OCI-LY7 (cell line): ENCODE results near the gene ENSA. TPM values are rescaled to one million over a fixed set of nuclear protein-coding genes. Genes with fewer than 3 reads are reported as not detected.
"Not testable (repeated sequence)": the region's sequence is repeated elsewhere in the genome, so short reads cannot be mapped to it uniquely, and the experiment has no call there.

ENCODE experiments used
- BruUV-seq: library from RNA; stranded (reverse); fragments of 400-500 nt; replicated peaks from 2 replicates; lab custom pipeline; 2021; lab: Mats Ljungman, UMichigan
- CTCF ChIA-PET: fragments of 300-600 bp; sonication (Branson Sonifier 250); formaldehyde crosslinking; loops from one replicate; lab custom pipeline; 2022; ENCODE audit warnings: antibody characterized with exemption; ENCODE audit not compliant: unreplicated experiment; lab: Charles Lee
- POLR2A ChIA-PET: fragments of 300-600 bp; sonication (Branson Sonifier 250); formaldehyde crosslinking; loops from one replicate; lab custom pipeline; 2022; ENCODE audit warnings: antibody characterized with exemption; lab: Charles Lee
- DNase-seq: peaks from one replicate; pipeline ENCODE4 v3.0.0-alpha.2; 2015; ENCODE audit warnings: low spot score
- H2AFZ ChIP-seq: fragments of 200-600 bp; sonication (generic), shearing (Covaris generic); 2 replicates; pipeline ENCODE4 v1.6.1; 2014; ENCODE audit warnings: mild to moderate bottlenecking, antibody characterized with exemption, low read length, moderate library complexity
- H3K27ac ChIP-seq: fragments of 200-600 bp; sonication (generic); 2 replicates; pipeline ENCODE4 v1.5.1; 2014; ENCODE audit warnings: mixed run types, low read depth, mild to moderate bottlenecking, moderate library complexity, low read length, inconsistent platforms; ENCODE audit not compliant: poor library complexity, severe bottlenecking
- H3K36me3 ChIP-seq: fragments of 200-600 bp; sonication (generic); 2 replicates; pipeline ENCODE4 v1.6.1; 2014; ENCODE audit warnings: mild to moderate bottlenecking, antibody characterized with exemption, low read length, moderate library complexity, mixed read lengths; ENCODE audit not compliant: insufficient read depth
- H3K4me1 ChIP-seq: fragments of 200-600 bp; sonication (generic); 2 replicates; pipeline ENCODE4 v1.5.1; 2014; ENCODE audit warnings: mild to moderate bottlenecking, low read length; ENCODE audit not compliant: insufficient read depth, poor library complexity, severe bottlenecking
- H3K4me2 ChIP-seq: fragments of 200-600 bp; sonication (generic); 2 replicates; pipeline ENCODE4 v1.6.1; 2014; ENCODE audit warnings: mild to moderate bottlenecking, low read length
- H3K4me3 ChIP-seq: fragments of 200-600 bp; sonication (generic); 2 replicates; pipeline ENCODE4 v1.5.1; 2014; ENCODE audit warnings: mild to moderate bottlenecking, low read depth, low read length; ENCODE audit not compliant: poor library complexity, severe bottlenecking
- H3K79me2 ChIP-seq: fragments of 200-600 bp; sonication (generic); 2 replicates; pipeline ENCODE4 v1.6.1; 2016; ENCODE audit warnings: low read depth, mild to moderate bottlenecking, low read length, moderate library complexity, mixed read lengths; ENCODE audit not compliant: insufficient read depth
- H3K9me2 ChIP-seq: fragments of 200-600 bp; sonication (generic); 2 replicates; pipeline ENCODE4 v1.6.1; 2016; ENCODE audit warnings: mild to moderate bottlenecking, low read length, mixed read lengths; ENCODE audit not compliant: insufficient read depth
- H3K9me3 ChIP-seq: fragments of 200-600 bp; sonication (generic); 2 replicates; pipeline ENCODE4 v1.6.1; 2014; ENCODE audit warnings: mild to moderate bottlenecking, mixed run types, low read length, mixed read lengths
- H4K20me1 ChIP-seq: fragments of 200-600 bp; sonication (generic); 2 replicates; pipeline ENCODE4 v1.6.1; 2014; ENCODE audit warnings: mild to moderate bottlenecking, antibody characterized with exemption, low read length, moderate library complexity, mixed read lengths; ENCODE audit not compliant: insufficient read depth
- CTCF ChIP-seq: fragments of 200-600 bp; sonication (generic); conservative IDR thresholded peaks from 2 replicates; pipeline ENCODE4 v1.5.1; 2014; ENCODE audit warnings: mild to moderate bottlenecking, antibody characterized with exemption, low read length, moderate library complexity, mixed read lengths
- EZH2phosphoT487 ChIP-seq: fragments of 200-600 bp; sonication (generic); IDR thresholded peaks from 2 replicates; pipeline ENCODE4 v1.6.1; 2018; ENCODE audit warnings: low read depth, borderline replicate concordance, mild to moderate bottlenecking, mixed run types, antibody characterized with exemption, low read length, moderate library complexity, mixed read lengths
- intact Hi-C: fragments of 100-400 bp; cut with micrococcal nuclease; formaldehyde crosslinking; loops from one replicate; pipeline ENCODE4 v1.10.0; 2022; ENCODE audit not compliant: unreplicated experiment
- total RNA-seq, 2 experiments: library from RNA; depleted of rRNA in 1 of 2; stranded (reverse); fragments of >200 nt in 1 of 2; shearing (Covaris generic) in 1 of 2; gene quantifications; 2 replicates each; pipeline ENCODE4 v1.2.3, GENCODE V29; 2014 to 2022

The ENSA gene
- total RNA-seq, 2 experiments from 2014 or later: 97.1 to 164 TPM

GRCh38 chr1:150603711-150604110 is 25.7 kb downstream of the ENSA start:
- Histone ChIP-seq H3K4me1 (peaks cover 7% of the 10 kb centered on the region), H3K36me3 (peaks cover 10% of the 10 kb centered on the region), H4K20me1 (no peaks in the 10 kb centered on the region), H2AFZ (no peak overlapping the region), H3K4me2 (no peak overlapping the region), H3K9me3 (no peaks in the 10 kb centered on the region), H3K9me2 (no peaks in the 10 kb centered on the region), H3K79me2 (no peaks in the 10 kb centered on the region), H3K27ac (no peak overlapping the region), H3K4me3 (no peak overlapping the region)
- no TSS peak for BruUV-seq
- no peak for DNase-seq
- CTCF ChIA-PET: no interaction called here
- no peak for TF ChIP-seq EZH2phosphoT487
- no peak for TF ChIP-seq CTCF
- intact Hi-C loops: no loop called here
- POLR2A ChIA-PET: interaction anchor here (1.4 kb wide), 1 partner anchor 24 kb away, joined by 6 read pairs; the partner anchor contains the start of gene MCL1

- H3K4me1 ChIP-seq, CTCF ChIA-PET, intact Hi-C loops, H3K9me2 ChIP-seq, H3K36me3 ChIP-seq, H3K79me2 ChIP-seq, H3K4me3 ChIP-seq, H3K27ac ChIP-seq, H3K4me2 ChIP-seq, H3K9me3 ChIP-seq, H2AFZ ChIP-seq, H4K20me1 ChIP-seq, DNase-seq, BruUV-seq: not testable (repeated sequence)
- POLR2A ChIA-PET: interaction anchor here (0.7 kb wide), 3 partner anchors 27 to 372 kb away, joined by 3 to 4 read pairs (median 4); no protein-coding TSS in a partner anchor
Measured at GRCh38 chr1:150602372-150602771, 27.0 kb downstream of the ENSA start.

GRCh38 chr1:150601540-150601939 is 27.9 kb downstream of the ENSA start:
- Histone ChIP-seq H3K9me2 (no peaks in the 10 kb centered on the region), H4K20me1 (no peaks in the 10 kb centered on the region), H3K9me3 (no peaks in the 10 kb centered on the region), H3K27ac (no peak overlapping the region), H3K79me2 (no peaks in the 10 kb centered on the region), H3K4me1 (peaks cover 7% of the 10 kb centered on the region), H3K36me3 (peaks cover 4% of the 10 kb centered on the region; the same call in 1 of the 2 replicates), H2AFZ (no peak overlapping the region), H3K4me2 (no peak overlapping the region), H3K4me3 (no peak overlapping the region)
- no TSS peak for BruUV-seq
- intact Hi-C loops: no loop called here
- ChIA-PET CTCF (no interaction called here), POLR2A (interaction anchor here (0.8 kb wide), 1 partner anchor 14 kb away, joined by 3 read pairs; no protein-coding TSS in a partner anchor)
- DNase-seq: no peak
- TF ChIP-seq EZH2phosphoT487 (no peak), CTCF (no peak)

- POLR2A ChIA-PET: interaction anchor here (1.2 kb wide), 1 partner anchor 8 kb away, joined by 3 read pairs; no protein-coding TSS in a partner anchor
- intact Hi-C loops, H3K36me3 ChIP-seq, H2AFZ ChIP-seq, H3K9me2 ChIP-seq, CTCF ChIA-PET, H3K9me3 ChIP-seq, DNase-seq, H3K4me2 ChIP-seq, H3K4me1 ChIP-seq, H4K20me1 ChIP-seq, BruUV-seq, H3K4me3 ChIP-seq, H3K27ac ChIP-seq, H3K79me2 ChIP-seq: not testable (repeated sequence)
Measured at GRCh38 chr1:150598346-150598745, 31.1 kb downstream of the ENSA start.
